HEK293T (cell line): ENCODE results near the gene BRINP1.
A peak's percentile ranks its signal among the peaks of the same experiment; 100 is the strongest.

Experiments used
- CTCF ChIA-PET: fragments of 350-600 bp; formaldehyde crosslinking; extraction: SDS; loops from one replicate; lab custom pipeline; 2021; ENCODE audit warnings: antibody characterized with exemption, inconsistent platforms; lab: Yijun Ruan, JAX
- POLR2A ChIA-PET: fragments of 350-600 bp; formaldehyde crosslinking; extraction: SDS; loops from one replicate; lab custom pipeline; 2020; ENCODE audit warnings: antibody characterized with exemption, inconsistent platforms; lab: Yijun Ruan, JAX
- DNase-seq: peaks from one replicate; pipeline ENCODE4 v3.0.0; 2012; ENCODE audit warnings: mixed read lengths; ENCODE audit errors: extremely low spot score
- ARNT ChIP-seq: fragments of 450-650 bp; IDR thresholded peaks from 2 replicates; pipeline ENCODE4 v1.6.1; 2017; ENCODE audit warnings: mild to moderate bottlenecking
- BHLHE40 ChIP-seq: fragments of 450-650 bp; IDR thresholded peaks from 2 replicates; pipeline ENCODE4 v1.6.1; 2016; ENCODE audit warnings: mild to moderate bottlenecking, moderate library complexity, borderline replicate concordance
- CTBP1 ChIP-seq: fragments of 450-650 bp; IDR thresholded peaks from 2 replicates; pipeline ENCODE4 v1.6.1; 2016; ENCODE audit warnings: borderline replicate concordance
- ELF4 ChIP-seq: fragments of 450-650 bp; IDR thresholded peaks from 2 replicates; pipeline ENCODE4 v1.6.1; 2017; ENCODE audit warnings: antibody characterized with exemption
- FOXA1 ChIP-seq: fragments of 450-650 bp; IDR thresholded peaks from 2 replicates; pipeline ENCODE4 v1.6.1; 2016; ENCODE audit warnings: mild to moderate bottlenecking
- FOXK2 ChIP-seq: fragments of 450-650 bp; IDR thresholded peaks from 2 replicates; pipeline ENCODE4 v1.6.1; 2016; ENCODE audit warnings: mild to moderate bottlenecking
- FOXM1 ChIP-seq: fragments of 450-650 bp; IDR thresholded peaks from 2 replicates; pipeline ENCODE4 v1.6.1; 2017; ENCODE audit warnings: mild to moderate bottlenecking, borderline replicate concordance
- HDGF ChIP-seq: fragments of 450-650 bp; IDR thresholded peaks from 2 replicates; pipeline ENCODE4 v1.6.1; 2017; ENCODE audit warnings: antibody characterized with exemption, borderline replicate concordance
- L3MBTL2 ChIP-seq: fragments of 450-650 bp; conservative IDR thresholded peaks from 2 replicates; pipeline ENCODE4 v1.6.1; 2016; ENCODE audit warnings: mild to moderate bottlenecking
- LEF1 ChIP-seq: fragments of 450-650 bp; IDR thresholded peaks from 2 replicates; pipeline ENCODE4 v1.6.1; 2017; ENCODE audit warnings: mild to moderate bottlenecking, borderline replicate concordance
- NFRKB ChIP-seq: fragments of 450-650 bp; IDR thresholded peaks from 2 replicates; pipeline ENCODE4 v1.6.1; 2016; ENCODE audit warnings: mild to moderate bottlenecking, moderate library complexity
- PKNOX1 ChIP-seq: fragments of 450-650 bp; IDR thresholded peaks from 2 replicates; pipeline ENCODE4 v1.6.1; 2016
- SP1 ChIP-seq: fragments of 450-650 bp; IDR thresholded peaks from 2 replicates; pipeline ENCODE4 v1.6.1; 2017
- SUZ12 ChIP-seq: fragments of 450-650 bp; IDR thresholded peaks from 2 replicates; pipeline ENCODE4 v1.6.1; 2016; ENCODE audit warnings: mild to moderate bottlenecking
- TARDBP ChIP-seq: fragments of 450-650 bp; IDR thresholded peaks from 2 replicates; pipeline ENCODE4 v1.6.1; 2016
- ZNF384 ChIP-seq: fragments of 450-650 bp; IDR thresholded peaks from 2 replicates; pipeline ENCODE4 v1.6.1; 2016

The BRINP1 gene

DNA sequence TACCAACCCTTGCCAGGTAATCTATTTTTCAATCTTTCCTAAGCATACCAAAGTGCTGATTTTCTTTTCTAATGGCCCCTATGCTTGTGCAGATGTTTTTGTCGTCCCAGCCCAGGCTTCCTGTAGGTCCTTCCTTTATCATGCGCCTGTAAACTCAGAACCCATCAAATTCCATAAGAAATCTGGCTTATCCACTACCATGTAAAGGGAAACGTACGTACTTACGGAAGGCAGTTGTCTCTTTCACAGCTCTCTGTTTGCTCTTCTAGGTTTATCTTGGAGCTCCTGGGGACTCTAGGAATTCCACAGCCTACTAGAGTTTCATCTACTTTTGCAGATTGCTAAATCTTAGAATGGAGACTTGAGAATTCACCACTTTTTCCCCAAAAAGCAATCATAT, 9.0 kb downstream of the BRINP1 start:
- ChIA-PET CTCF (no interaction called here), POLR2A (no interaction called here)
- DNase-seq: no peak
- TF ChIP-seq LEF1: no peak

DNA sequence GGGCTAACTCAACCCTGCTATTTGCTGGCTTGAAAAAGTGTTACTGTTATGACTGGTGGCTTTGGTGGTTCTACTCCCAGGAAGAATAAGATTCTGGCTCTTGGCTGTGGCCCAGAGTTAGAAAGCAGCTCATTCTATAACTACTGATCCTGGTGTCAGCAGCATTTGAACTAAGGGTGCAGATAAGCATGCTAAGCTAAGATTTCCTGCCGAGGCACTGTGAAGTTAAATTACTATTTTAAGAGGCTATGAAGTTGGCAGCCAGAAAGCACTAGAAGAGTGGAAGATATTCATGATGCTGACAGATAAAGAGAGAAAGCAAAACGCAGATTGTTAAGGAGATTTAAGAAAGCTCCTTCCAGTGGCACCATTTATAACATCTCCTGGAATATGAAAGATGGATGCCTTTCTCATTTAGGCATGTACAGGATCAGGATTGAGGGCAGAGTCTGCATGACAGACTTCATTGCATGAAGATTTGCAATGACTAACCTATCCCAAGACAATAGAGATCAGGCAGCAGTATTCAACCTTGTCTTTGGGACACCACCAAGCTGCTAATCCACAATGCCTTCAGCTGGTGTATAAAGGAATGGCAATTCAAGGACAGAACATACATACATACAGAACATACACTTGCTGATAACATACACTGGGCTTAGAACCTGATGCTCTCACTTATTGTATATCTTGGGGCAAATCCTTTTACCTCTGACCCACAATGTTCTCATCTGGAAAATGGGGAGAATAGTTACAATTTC, 11.7 kb downstream of the BRINP1 start:
- CTCF ChIA-PET: no interaction called here

DNA sequence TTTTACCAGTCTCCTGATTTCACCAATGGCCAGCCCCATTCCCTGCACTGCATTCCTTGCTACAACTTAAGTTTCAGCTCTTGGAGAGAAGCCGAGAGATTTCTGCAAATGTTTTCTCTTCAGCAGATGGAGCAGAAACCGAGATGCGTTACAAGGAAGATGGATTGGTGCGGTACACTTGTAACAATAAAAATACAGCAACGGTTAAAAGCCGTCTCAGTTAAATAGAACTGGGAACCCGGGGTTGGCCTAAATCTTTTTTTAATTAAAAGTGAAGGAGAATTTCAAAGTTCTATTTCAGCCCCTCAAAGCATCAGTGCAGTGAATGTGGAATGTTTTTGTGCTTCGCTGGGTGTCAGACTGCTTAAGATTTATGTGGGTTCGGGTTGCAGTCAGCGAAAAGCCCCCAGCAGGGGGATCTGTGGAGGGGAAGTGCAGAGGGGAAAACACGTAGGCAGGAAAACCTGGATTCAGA, 19.8 kb downstream of the BRINP1 start:
- CTCF ChIA-PET: no interaction called here
- POLR2A ChIA-PET: no interaction called here
- DNase-seq: no peak
- TF ChIP-seq L3MBTL2: no peak
- TF ChIP-seq PKNOX1: peak; percentile 40; the same call in 1 of the 2 replicates
- no peak for TF ChIP-seq ARNT

More for the DNA sequence above, 11.7 kb downstream of the BRINP1 start:
- POLR2A ChIA-PET: no interaction called here
- no peak for TF ChIP-seq CTBP1
- no peak for TF ChIP-seq ARNT
- TF ChIP-seq ZNF384: no peak
- TF ChIP-seq SP1: no peak
- TF ChIP-seq LEF1: no peak
- TF ChIP-seq L3MBTL2: no peak
- no peak for TF ChIP-seq NFRKB
- no peak for TF ChIP-seq BHLHE40
- no peak for TF ChIP-seq FOXM1
- TF ChIP-seq FOXK2: no peak
- no peak for TF ChIP-seq TARDBP
- TF ChIP-seq HDGF: no peak
- TF ChIP-seq PKNOX1: no peak
- TF ChIP-seq ELF4: no peak
- no peak for TF ChIP-seq SUZ12
- no peak for DNase-seq

DNA sequence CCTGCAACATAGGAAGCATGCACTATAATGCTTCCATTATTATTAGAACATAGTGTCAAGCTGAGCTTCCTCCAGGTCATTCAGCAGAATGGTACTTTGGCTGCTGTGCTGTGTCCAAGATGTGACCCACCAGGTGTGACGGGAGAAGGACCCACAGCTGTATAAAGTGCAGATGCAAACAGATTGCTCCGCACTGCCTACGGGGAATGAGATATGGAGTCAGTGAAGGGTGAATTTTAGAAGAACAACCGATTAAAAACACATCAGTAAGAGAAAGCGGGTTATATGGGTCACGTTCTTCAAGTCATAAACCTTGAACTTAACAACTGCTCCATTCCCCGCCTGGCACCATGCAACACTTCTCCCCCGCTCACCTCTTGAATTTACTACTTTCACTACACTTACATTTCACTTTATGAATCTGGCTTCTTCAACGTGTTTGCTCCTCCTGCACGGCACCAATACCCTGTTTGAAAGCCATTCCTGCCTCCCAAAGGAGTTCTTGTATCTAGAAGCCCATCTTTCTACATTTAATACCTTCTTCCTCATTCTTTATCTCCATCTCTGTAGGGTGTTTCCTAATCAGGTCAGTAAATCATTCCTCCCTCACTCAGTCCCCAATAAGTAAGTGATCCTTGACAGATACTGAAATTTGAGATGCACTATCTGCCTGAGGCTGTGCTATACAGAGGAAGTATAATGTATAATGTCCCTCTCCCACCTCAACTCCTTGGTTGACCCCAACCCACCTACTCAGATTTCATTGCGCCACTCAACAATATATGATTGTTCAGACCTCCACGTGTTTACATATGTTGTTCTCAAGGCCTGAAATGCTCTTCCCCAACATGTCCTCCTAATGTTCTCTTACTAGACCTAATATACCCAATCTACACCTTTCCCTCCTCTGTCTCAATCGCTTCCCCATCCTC, 25.9 kb downstream of the BRINP1 start:
- CTCF ChIA-PET: no interaction called here
- no peak for DNase-seq

DNA sequence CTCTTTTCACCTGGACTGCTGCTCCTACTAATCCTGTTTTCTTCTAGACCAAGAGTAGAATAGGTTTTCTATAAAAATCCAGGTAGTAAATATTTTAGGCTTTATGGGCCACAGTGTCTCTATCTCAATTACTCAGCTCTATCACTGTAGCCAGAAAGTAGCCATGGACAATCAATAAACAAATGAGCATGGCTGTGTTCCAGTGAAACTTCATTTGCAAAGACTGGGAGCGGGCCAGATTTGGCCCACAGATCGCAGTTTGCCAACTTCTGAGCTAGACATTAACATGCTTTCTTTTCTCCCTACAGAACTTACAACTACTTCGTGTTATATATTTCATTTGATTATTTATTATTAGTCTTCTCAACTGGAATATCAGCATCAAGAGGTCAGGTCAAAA, 30.2 kb downstream of the BRINP1 start:
- POLR2A ChIA-PET: no interaction called here
- no peak for TF ChIP-seq CTBP1
- TF ChIP-seq FOXA1: no peak
- TF ChIP-seq ELF4: no peak
- TF ChIP-seq L3MBTL2: no peak
- TF ChIP-seq ARNT: no peak
- TF ChIP-seq HDGF: no peak
- no peak for TF ChIP-seq NFRKB
- TF ChIP-seq SUZ12: no peak
- no peak for TF ChIP-seq BHLHE40
- TF ChIP-seq FOXM1: no peak
- TF ChIP-seq SP1: no peak
- no peak for TF ChIP-seq FOXK2
- TF ChIP-seq ZNF384: no peak
- no peak for TF ChIP-seq PKNOX1
- no peak for TF ChIP-seq TARDBP
- no peak for TF ChIP-seq LEF1
- CTCF ChIA-PET: no interaction called here
- DNase-seq: no peak

More for the DNA sequence above, 25.9 kb downstream of the BRINP1 start:
- POLR2A ChIA-PET: no interaction called here
- TF ChIP-seq BHLHE40: no peak
- no peak for TF ChIP-seq HDGF
- TF ChIP-seq FOXK2: no peak
- no peak for TF ChIP-seq PKNOX1
- TF ChIP-seq SP1: no peak
- no peak for TF ChIP-seq ARNT
- no peak for TF ChIP-seq LEF1
- no peak for TF ChIP-seq CTBP1
- no peak for TF ChIP-seq L3MBTL2
- no peak for TF ChIP-seq SUZ12
- no peak for TF ChIP-seq ZNF384
- TF ChIP-seq FOXM1: no peak
- TF ChIP-seq NFRKB: no peak
- TF ChIP-seq ELF4: no peak

DNA sequence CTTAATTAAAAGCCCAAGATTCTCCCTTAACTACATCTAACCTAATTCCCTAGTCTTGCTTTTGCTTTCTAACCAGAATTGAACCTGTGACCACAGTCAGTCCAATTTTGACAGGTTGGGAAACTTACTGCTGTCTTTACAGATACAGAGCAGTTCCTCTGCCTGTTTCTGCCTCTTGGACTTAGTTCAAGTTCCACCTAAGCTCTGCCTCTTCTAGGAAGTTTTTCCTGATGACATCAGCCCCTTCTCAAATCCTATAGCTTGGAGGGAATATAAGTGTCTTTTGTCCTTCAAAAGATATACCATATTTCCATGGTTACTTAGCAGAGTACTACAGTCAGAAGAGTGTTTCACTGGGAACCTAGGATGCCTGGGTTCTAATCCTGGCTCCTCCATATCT, 31.7 kb downstream of the BRINP1 start:
- ChIA-PET POLR2A (no interaction called here), CTCF (no interaction called here)
- no peak for DNase-seq
- TF ChIP-seq BHLHE40 (no peak), SUZ12 (no peak)
